ENCODE data around the gene GPC6. TPM values are rescaled to one million over a fixed set of nuclear protein-coding genes. Genes with fewer than 3 reads are reported as not detected.

Gene GPC6
- total RNA-seq, 1 donor from 2014 or later, result 16.1 TPM

- Mint-ChIP-seq H3K9me3 (ENCODE audit: unreplicated experiment) (no peaks in the 10 kb centered on the region), H3K27ac (ENCODE audit: unreplicated experiment) (no peak overlapping the region), H3K4me1 (ENCODE audit: unreplicated experiment) (peaks cover 3% of the 10 kb centered on the region), H3K4me3 (ENCODE audit: unreplicated experiment) (no peak overlapping the region), H3K36me3 (ENCODE audit: low read depth, unreplicated experiment) (no peaks in the 10 kb centered on the region), H3K27me3 (ENCODE audit: unreplicated experiment) (no peaks in the 10 kb centered on the region)
- DNase-seq (ENCODE audit: low spot score), result no peak
- TF ChIP-seq CTCF (IDR thresholded peaks at IDR 0.05; ENCODE audit: unreplicated experiment), result no peak
These were observed 936.9 kb downstream of the GPC6 start for GRCh38 chr13:94163535-94163934.

- Mint-ChIP-seq H3K4me1 (ENCODE audit: unreplicated experiment) (peaks cover 3% of the 10 kb centered on the region), H3K27me3 (ENCODE audit: unreplicated experiment) (no peaks in the 10 kb centered on the region), H3K9me3 (ENCODE audit: unreplicated experiment) (no peaks in the 10 kb centered on the region), H3K27ac (ENCODE audit: unreplicated experiment) (no peak overlapping the region), H3K36me3 (ENCODE audit: low read depth, unreplicated experiment) (no peaks in the 10 kb centered on the region), H3K4me3 (ENCODE audit: unreplicated experiment) (no peak overlapping the region)
- DNase-seq (ENCODE audit: low spot score), result no peak
- TF ChIP-seq CTCF (IDR thresholded peaks at IDR 0.05; ENCODE audit: unreplicated experiment), result no peak
These were observed 942.3 kb downstream of the GPC6 start for GRCh38 chr13:94168783-94169453.

- no peak overlapping the region for H3K4me3 Mint-ChIP-seq (ENCODE audit: unreplicated experiment)
- DNase-seq (ENCODE audit: low spot score), result no peak
- TF ChIP-seq CTCF (IDR thresholded peaks at IDR 0.05; ENCODE audit: unreplicated experiment), result no peak
- no peaks in the 10 kb centered on the region for H3K9me3 Mint-ChIP-seq (ENCODE audit: unreplicated experiment)
- no peaks in the 10 kb centered on the region for H3K36me3 Mint-ChIP-seq (ENCODE audit: low read depth, unreplicated experiment)
- no peak overlapping the region for H3K27ac Mint-ChIP-seq (ENCODE audit: unreplicated experiment)
- H3K4me1 Mint-ChIP-seq (ENCODE audit: unreplicated experiment), result peaks cover 3% of the 10 kb centered on the region
- H3K27me3 Mint-ChIP-seq (ENCODE audit: unreplicated experiment), result no peaks in the 10 kb centered on the region
These were observed 943.0 kb downstream of the GPC6 start for GRCh38 chr13:94169454-94170144.

- no peak for DNase-seq (ENCODE audit: low spot score)
- no peak for TF ChIP-seq CTCF (IDR thresholded peaks at IDR 0.05; ENCODE audit: unreplicated experiment)
- no peak overlapping the region for H3K4me3 Mint-ChIP-seq (ENCODE audit: unreplicated experiment)
- peaks cover 3% of the 10 kb centered on the region for H3K4me1 Mint-ChIP-seq (ENCODE audit: unreplicated experiment)
- H3K27me3 Mint-ChIP-seq (ENCODE audit: unreplicated experiment), result no peaks in the 10 kb centered on the region
- H3K9me3 Mint-ChIP-seq (ENCODE audit: unreplicated experiment), result no peaks in the 10 kb centered on the region
- H3K36me3 Mint-ChIP-seq (ENCODE audit: low read depth, unreplicated experiment), result no peaks in the 10 kb centered on the region
- H3K27ac Mint-ChIP-seq (ENCODE audit: unreplicated experiment), result no peak overlapping the region
These were observed 943.6 kb downstream of the GPC6 start for GRCh38 chr13:94170145-94170571.

- no peak for DNase-seq (ENCODE audit: low spot score)
- Mint-ChIP-seq H3K27ac (ENCODE audit: unreplicated experiment) (no peak overlapping the region), H3K27me3 (ENCODE audit: unreplicated experiment) (no peaks in the 10 kb centered on the region), H3K36me3 (ENCODE audit: low read depth, unreplicated experiment) (no peaks in the 10 kb centered on the region), H3K4me3 (ENCODE audit: unreplicated experiment) (no peak overlapping the region), H3K4me1 (ENCODE audit: unreplicated experiment) (peaks cover 1% of the 10 kb centered on the region), H3K9me3 (ENCODE audit: unreplicated experiment) (no peaks in the 10 kb centered on the region)
- TF ChIP-seq CTCF (IDR thresholded peaks at IDR 0.05; ENCODE audit: unreplicated experiment), result no peak
These were observed 945.8 kb downstream of the GPC6 start for GRCh38 chr13:94172416-94172815.

All from endothelial cell (in vitro differentiated cells).